K562 (cell line): ENCODE measurements around the gene CREB5. TPM values are rescaled to one million over a fixed set of nuclear protein-coding genes. Genes with fewer than 3 reads are reported as not detected.

ENCODE experiments used
- ATAC-seq: fragments of 200-7000 bp; cut with Tn5 transposase; 3 replicates; pipeline ENCODE4 v1.9.1; 2020; ENCODE audit warnings: moderate library complexity
- BruUV-seq: library from RNA; stranded (reverse); fragments of 400-500 nt; replicated peaks from 2 replicates; lab custom pipeline; 2021; lab: Mats Ljungman, UMichigan
- CTCF ChIA-PET: fragments of 300-600 bp; formaldehyde crosslinking; extraction: SDS; loops from one replicate; lab custom pipeline; 2021; ENCODE audit warnings: low intra/inter-chr PET ratio; lab: Yijun Ruan, JAX
- POLR2A ChIA-PET: fragments of 300-600, 350-650 bp; sonication (Branson Sonifier 250); formaldehyde crosslinking; extraction: SDS; loops from one replicate; lab custom pipeline; 2021; ENCODE audit warnings: antibody characterized with exemption, inconsistent platforms; lab: Yijun Ruan, JAX
- DNase-seq, 4 experiments: peaks; one replicate each; pipeline versions ENCODE4 v3.0.0 to v3.0.0-alpha.2; 2011 to 2018; ENCODE audit warnings: low spot score in 3 of 4, mixed read lengths in 3 of 4; ENCODE audit errors: extremely low read depth in 1 of 4
- FAIRE-seq: peaks from 2 replicates; lab custom pipeline; 2011; peaks lifted over from hg19 to GRCh38; lab: Jason Lieb, UNC
- H2AFZ ChIP-seq: 2 replicates; pipeline ENCODE4 v1.6.0; 2011; ENCODE audit warnings: low read depth, low read length, control low read depth, inconsistent platforms
- H3K27ac ChIP-seq: fragments of 200-600 bp; 3 replicates; pipeline ENCODE4 v1.8.0; 2011; ENCODE audit warnings: low read depth, mild to moderate bottlenecking, control low read depth, inconsistent platforms, low read length, moderate library complexity, mixed read lengths; ENCODE audit errors: extremely low read depth
- H3K27me3 ChIP-seq, 2 experiments: fragments of 300-600 bp in 1 of 2; 2 replicates in 1 of 2; 3 replicates in 1 of 2; pipeline versions ENCODE4 v1.6.0 to v1.8.0; 2011; ENCODE audit warnings: inconsistent platforms in 2 of 2, low read length in 2 of 2, mild to moderate bottlenecking in 1 of 2, mixed read lengths in 1 of 2, moderate library complexity in 1 of 2; ENCODE audit not compliant: control insufficient read depth in 2 of 2, insufficient read depth in 2 of 2
- H3K36me3 ChIP-seq: fragments of 300-600 bp; 3 replicates; pipeline ENCODE4 v1.8.0; 2011; ENCODE audit warnings: mild to moderate bottlenecking, low read length, inconsistent platforms; ENCODE audit not compliant: control insufficient read depth, insufficient read depth
- H3K4me1 ChIP-seq, 2 experiments: fragments of 200-600 bp in 1 of 2; replicated peaks in 1 of 2; 2 replicates in 1 of 2; 3 replicates in 1 of 2; pipeline versions ENCODE4 v1.5.1 to v1.8.0; 2011; ENCODE audit warnings: inconsistent platforms in 2 of 2, low read length in 2 of 2, mild to moderate bottlenecking in 1 of 2, mixed read lengths in 1 of 2, moderate library complexity in 1 of 2; ENCODE audit not compliant: control insufficient read depth in 2 of 2, insufficient read depth in 2 of 2
- H3K4me2 ChIP-seq: 2 replicates; pipeline ENCODE4 v1.6.1; 2011; ENCODE audit warnings: low read length, control low read depth, inconsistent platforms, mixed read lengths; ENCODE audit not compliant: insufficient read depth
- H3K4me3 ChIP-seq: fragments of 200-600 bp; sonication (generic), shearing (Covaris generic); 2 replicates; pipeline ENCODE4 v1.5.1; 2016; ENCODE audit warnings: control low read depth, inconsistent platforms
- H3K79me2 ChIP-seq: fragments of 200-600 bp; 3 replicates; pipeline ENCODE4 v1.8.0; 2011; ENCODE audit warnings: low read length, inconsistent platforms; ENCODE audit not compliant: control insufficient read depth, insufficient read depth
- H3K9ac ChIP-seq, 2 experiments: 2 replicates each; pipeline versions ENCODE4 v1.6.0 to v1.6.1; 2011; ENCODE audit warnings: low read depth in 2 of 2, low read length in 2 of 2, control low read depth in 1 of 2, inconsistent platforms in 1 of 2, mild to moderate bottlenecking in 1 of 2, mixed read lengths in 1 of 2; ENCODE audit not compliant: insufficient read depth in 1 of 2
- H3K9me1 ChIP-seq: one replicate; pipeline ENCODE4 v1.6.0; 2011; ENCODE audit warnings: inconsistent platforms, mild to moderate bottlenecking, low read length, moderate library complexity; ENCODE audit not compliant: control insufficient read depth, insufficient read depth
- H3K9me3 ChIP-seq: replicated peaks from 2 replicates; pipeline ENCODE4 v1.5.1; 2011; ENCODE audit warnings: low read depth, low read length, inconsistent platforms; ENCODE audit not compliant: control insufficient read depth, insufficient read depth
- H4K20me1 ChIP-seq: replicated peaks from 2 replicates; pipeline ENCODE4 v1.6.1; 2011; ENCODE audit warnings: low read length, inconsistent platforms, mixed read lengths; ENCODE audit not compliant: control insufficient read depth, insufficient read depth
- BCL6 ChIP-seq: fragments of 250-450 bp; sonication (Bioruptor Pico); IDR thresholded peaks from 2 replicates; pipeline ENCODE4 v1.4.0; 2020
- CTCFL ChIP-seq: IDR thresholded peaks from 2 replicates; pipeline ENCODE4 v1.6.1; 2011; ENCODE audit warnings: borderline replicate concordance, low read depth, mild to moderate bottlenecking, moderate library complexity, low read length; ENCODE audit not compliant: insufficient read depth, poor library complexity, severe bottlenecking
- E2F4 ChIP-seq: sonication (generic); formaldehyde crosslinking; IDR thresholded peaks from 2 replicates; pipeline ENCODE4 v1.8.0; 2022; ENCODE audit warnings: mild to moderate bottlenecking, low read depth, missing genetic modification reagents
- E2F8 ChIP-seq: fragments of 450-650 bp; IDR thresholded peaks from 2 replicates; pipeline ENCODE4 v1.7.1; 2018; ENCODE audit warnings: mild to moderate bottlenecking, low read depth; ENCODE audit not compliant: partially characterized antibody
- NRF1 ChIP-seq, 2 experiments: fragments of 450-650 bp; IDR thresholded peaks in 1 of 2; conservative IDR thresholded peaks in 1 of 2; 2 replicates each; pipeline ENCODE4 v1.6.1; 2014; ENCODE audit warnings: mild to moderate bottlenecking in 2 of 2
- RBM15 ChIP-seq: fragments of 200-400 bp; formaldehyde crosslinking; IDR thresholded peaks from 2 replicates; pipeline ENCODE4 v1.6.1; 2018; ENCODE audit warnings: mild to moderate bottlenecking, low read length, moderate library complexity; ENCODE audit not compliant: insufficient read depth
- THRB ChIP-seq: fragments of 450-650 bp; formaldehyde crosslinking; conservative IDR thresholded peaks from 2 replicates; pipeline ENCODE4 v1.4.0; 2022; ENCODE audit warnings: mild to moderate bottlenecking, missing genetic modification characterization
- ZBTB34 ChIP-seq: fragments of 250-450 bp; sonication (Bioruptor Pico); IDR thresholded peaks from 2 replicates; pipeline ENCODE4 v1.8.0; 2021; ENCODE audit warnings: mild to moderate bottlenecking, moderate library complexity
- ZNF217 ChIP-seq: sonication (generic); formaldehyde crosslinking; IDR thresholded peaks from 2 replicates; pipeline ENCODE4 v1.8.0; 2022; ENCODE audit warnings: mild to moderate bottlenecking, missing genetic modification reagents
- WGBS: fragments of 100-300 bp; shearing (Covaris generic); methylation state at CpG from one replicate; pipeline ENCODE4 v1.1.6; 2016; ENCODE audit warnings: low coverage, mixed read lengths; ENCODE audit not compliant: insufficient coverage; ENCODE audit errors: missing lambda C conversion rate; 5-methylcytosine and 5-hydroxymethylcytosine counted together
- in situ Hi-C: fragments of 300-500 bp; cut with MboI; formaldehyde crosslinking; loops from 4 replicates; pipeline ENCODE4 v1.15.0; 2018; ENCODE audit warnings: inconsistent platforms, mixed read lengths
- intact Hi-C: fragments of 100-400 bp; cut with micrococcal nuclease; formaldehyde crosslinking; loops from 2 replicates; pipeline ENCODE4 v1.14.2; 2022
- polyA plus RNA-seq, 8 experiments: library from polyadenylated mRNA; depleted of rRNA in 4 of 8; stranded (reverse) in 5 of 8; unstranded in 3 of 8; fragments of >200 nt; fragmentation: Nextera tagmentation in 2 of 8; fragmentation: Illumina TruSeq in 1 of 8; extraction: Ambion mirVana in 2 of 8; extraction: Trizol in 1 of 8; gene quantifications; 2 replicates each; pipeline versions ENCODE4 v1.2.1 to v1.2.3, GENCODE V29; 2011 to 2014; ENCODE audit warnings: inconsistent platforms in 1 of 8, missing spikeins in 1 of 8
- total RNA-seq, 7 experiments: library from RNA; depleted of rRNA in 6 of 7; stranded (reverse); fragments of >200 nt in 6 of 7; fragmentation: Illumina TruSeq in 2 of 7; extraction: Trizol in 2 of 7; gene quantifications; 2 replicates each; pipeline versions ENCODE4 v1.2.1 to v1.2.3, GENCODE V29; 2011 to 2021; ENCODE audit warnings: low replicate concordance in 1 of 7

CREB5 gene
- total and polyA plus RNA-seq, 9 of the 15 experiments (the other 6 are each of a cell fraction or from before 2014, with no cell fraction given): 0.33 to 6.4 (median 1.8) TPM

GRCh38 chr7:28853834-28854749 lies 441.8 kb downstream of the CREB5 start:
- Histone ChIP-seq H3K9me1 (peaks cover 3% of the 10 kb centered on the region), H3K4me1 (peaks cover 0 to 8% of the 10 kb centered on the region in 2 experiments; a peak in 3 of 5 replicates), H2AFZ (peak overlapping the region; percentile 70), H3K36me3 (no peaks in the 10 kb centered on the region), H4K20me1 (no peaks in the 10 kb centered on the region), H3K4me3 (no peak overlapping the region), H3K9ac (no peak overlapping the region), H3K9me3 (no peaks in the 10 kb centered on the region), H3K27me3 (peaks cover 0 to 6% of the 10 kb centered on the region in 2 experiments; a peak in 1 of 5 replicates), H3K27ac (no peak overlapping the region), H3K4me2 (peak overlapping the region; percentile 18; the same call in 1 of the 2 replicates), H3K79me2 (no peaks in the 10 kb centered on the region)
- ChIA-PET CTCF (interaction anchor here (0.6 to 2.1 kb wide), 3 partner anchors 239 to 495 kb away, joined by 4 to 13 read pairs (median 4); no protein-coding TSS in a partner anchor), POLR2A (interaction anchor here (0.6 kb wide), 1 partner anchor 462 kb away, joined by 4 read pairs; no protein-coding TSS in a partner anchor)
- FAIRE-seq: no peak
- intact Hi-C loops: loop anchor here (1.0 to 5.0 kb wide), 2 partner anchors 237 to 465 kb away; no protein-coding TSS in a partner anchor
- ATAC-seq: peak; percentile 100
- no TSS peak for BruUV-seq
- in situ Hi-C loops: loop anchor here (10.0 kb wide), 1 partner anchor 469 kb away; no protein-coding TSS in a partner anchor
- peak; percentile 68 to 84 (median 70) for DNase-seq
- whole genome bisulfite sequencing: 7% methylated on average over 44 of the region's 63 CpGs
- TF ChIP-seq BCL6 (no peak), THRB (no peak), E2F4 (no peak), RBM15 (no peak), CTCFL (peak; percentile 73), NRF1 (conservative IDR thresholded peaks at IDR 0.05 in 1 of 2, IDR thresholded peaks at IDR 0.05 in 1 of 2) (peak; percentile 49 to 53), E2F8 (no peak), ZNF217 (no peak), ZBTB34 (no peak)
